Osteocyte (in vitro differentiated cells): ENCODE data around the gene ATXN10. TPM values are rescaled to one million over a fixed set of nuclear protein-coding genes. Genes with fewer than 3 reads are reported as not detected.

Source experiments
- DNase-seq: peaks from one replicate; pipeline ENCODE4 v3.0.0; 2021; ENCODE audit warnings: mixed read lengths; ENCODE audit not compliant: unreplicated experiment; ENCODE audit errors: extremely low spot score
- H3K27ac Mint-ChIP-seq: one replicate; pipeline ENCODE4 v1.8.0; 2021; ENCODE audit warnings: mild to moderate bottlenecking, mixed read lengths; ENCODE audit not compliant: unreplicated experiment
- H3K27me3 Mint-ChIP-seq: one replicate; pipeline ENCODE4 v1.8.0; 2021; ENCODE audit warnings: mixed read lengths; ENCODE audit not compliant: unreplicated experiment
- H3K36me3 Mint-ChIP-seq: one replicate; pipeline ENCODE4 v1.8.0; 2021; ENCODE audit warnings: mixed read lengths; ENCODE audit not compliant: unreplicated experiment
- H3K4me1 Mint-ChIP-seq: one replicate; pipeline ENCODE4 v1.8.0; 2021; ENCODE audit warnings: mixed read lengths; ENCODE audit not compliant: unreplicated experiment
- H3K4me3 Mint-ChIP-seq: one replicate; pipeline ENCODE4 v1.8.0; 2021; ENCODE audit warnings: mild to moderate bottlenecking, moderate library complexity, mixed read lengths; ENCODE audit not compliant: unreplicated experiment
- H3K9me3 Mint-ChIP-seq: one replicate; pipeline ENCODE4 v1.8.0; 2021; ENCODE audit warnings: mixed read lengths; ENCODE audit not compliant: unreplicated experiment
- CTCF ChIP-seq: fragments of 200-600 bp; sonication (generic); IDR thresholded peaks from 2 replicates; pipeline ENCODE4 v1.5.0; 2021; ENCODE audit warnings: antibody characterized with exemption, mild to moderate bottlenecking, moderate library complexity
- total RNA-seq: library from RNA; stranded (reverse); gene quantifications from 2 replicates; pipeline ENCODE4 v1.2.1, GENCODE V29; 2021

The ATXN10 gene
- total RNA-seq, 1 donor from 2014 or later: 164 TPM

DNA sequence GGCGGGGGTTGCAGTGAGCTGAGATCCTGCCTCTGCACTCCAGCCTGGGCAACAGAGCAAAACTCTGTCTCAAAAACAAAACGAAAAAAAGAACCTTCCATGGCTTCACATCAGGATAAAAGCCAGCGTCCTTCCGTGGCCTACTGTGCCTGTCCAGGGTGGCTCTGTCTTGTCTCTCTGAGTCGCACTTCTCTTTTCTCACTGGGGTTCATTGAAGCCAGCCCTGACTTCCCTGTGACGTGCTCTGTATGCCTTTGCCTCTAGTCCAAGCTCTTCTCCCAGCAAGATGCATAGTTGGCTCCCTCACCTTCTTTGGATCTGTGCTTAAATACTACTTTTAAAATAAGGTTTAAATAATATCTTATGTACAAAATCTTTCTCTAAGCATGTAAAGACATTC, 11.6 kb downstream of the ATXN10 start:
- H3K4me1 Mint-ChIP-seq: peaks cover 37% of the 10 kb centered on the region
- no peak overlapping the region for H3K27ac Mint-ChIP-seq
- H3K27me3 Mint-ChIP-seq: no peaks in the 10 kb centered on the region
- DNase-seq: no peak
- no peak overlapping the region for H3K4me3 Mint-ChIP-seq
- no peaks in the 10 kb centered on the region for H3K9me3 Mint-ChIP-seq
- no peaks in the 10 kb centered on the region for H3K36me3 Mint-ChIP-seq
- no peak for TF ChIP-seq CTCF

GRCh38 chr22:45683680-45684079, 12.0 kb downstream of the ATXN10 start:
- Mint-ChIP-seq H3K4me1 (peaks cover 41% of the 10 kb centered on the region), H3K36me3 (no peaks in the 10 kb centered on the region)
- DNase-seq: no peak

GRCh38 chr22:45684169-45684568, 12.5 kb downstream of the ATXN10 start:
- Mint-ChIP-seq H3K9me3 (no peaks in the 10 kb centered on the region), H3K4me1 (peaks cover 43% of the 10 kb centered on the region), H3K27ac (no peak overlapping the region), H3K4me3 (no peak overlapping the region), H3K36me3 (no peaks in the 10 kb centered on the region), H3K27me3 (no peaks in the 10 kb centered on the region)
- TF ChIP-seq CTCF: no peak
- no peak for DNase-seq

More at GRCh38 chr22:45683680-45684079, 12.0 kb downstream of the ATXN10 start:
- Mint-ChIP-seq H3K27ac (no peak overlapping the region), H3K27me3 (no peaks in the 10 kb centered on the region), H3K9me3 (no peaks in the 10 kb centered on the region), H3K4me3 (no peak overlapping the region)
- TF ChIP-seq CTCF: no peak

- no peaks in the 10 kb centered on the region for H3K27me3 Mint-ChIP-seq
- TF ChIP-seq CTCF: no peak
- no peaks in the 10 kb centered on the region for H3K36me3 Mint-ChIP-seq
- peaks cover 47% of the 10 kb centered on the region for H3K4me1 Mint-ChIP-seq
- no peaks in the 10 kb centered on the region for H3K9me3 Mint-ChIP-seq
- no peak overlapping the region for H3K27ac Mint-ChIP-seq
- no peak overlapping the region for H3K4me3 Mint-ChIP-seq
- no peak for DNase-seq
Measured at GRCh38 chr22:45684752-45685574, 13.3 kb downstream of the ATXN10 start.

GRCh38 chr22:45686004-45686403, 14.4 kb downstream of the ATXN10 start:
- Mint-ChIP-seq H3K4me1 (peaks cover 57% of the 10 kb centered on the region), H3K4me3 (no peak overlapping the region), H3K27me3 (no peaks in the 10 kb centered on the region), H3K9me3 (no peaks in the 10 kb centered on the region), H3K27ac (peak overlapping the region; percentile 27), H3K36me3 (peaks cover 5% of the 10 kb centered on the region)
- no peak for TF ChIP-seq CTCF
- no peak for DNase-seq
